ENCODE data around the gene TMTC4.

- TF ChIP-seq POLR2AphosphoS5 (IDR thresholded peaks at IDR 0.05) = no peak
- TF ChIP-seq CTCF (IDR thresholded peaks at IDR 0.05) = no peak
Measured at GRCh38 chr13:100600461-100600860, 74.1 kb downstream of the TMTC4 start.

Measured in breast epithelium (tissue), 3 donors.